ENCODE results near the gene VWA5B2.
A peak's percentile ranks its signal among the peaks of the same experiment; 100 is the strongest.

The VWA5B2 gene

DNA sequence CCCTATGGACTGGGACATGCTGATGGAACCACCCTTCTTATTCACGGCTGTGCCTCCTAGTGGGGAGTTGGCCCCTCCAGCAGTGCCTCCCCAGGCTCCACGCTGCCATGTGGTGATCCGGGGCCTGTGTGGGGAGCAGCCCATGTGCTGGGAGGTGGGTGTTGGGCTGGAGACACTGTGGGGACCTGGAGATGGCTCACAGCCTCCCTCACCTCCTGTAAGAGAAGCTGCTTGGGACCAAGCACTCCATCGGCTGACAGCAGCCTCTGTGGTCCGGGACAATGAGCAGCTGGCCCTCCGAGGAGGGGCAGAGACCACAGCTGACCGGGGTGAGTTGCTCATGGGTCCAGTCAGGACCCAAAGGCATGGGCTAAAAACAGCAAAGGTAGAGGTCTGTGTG is 10.3 kb downstream of the VWA5B2 start:
- DNase-seq (ENCODE audit: low read depth): no peak
- H3K4me3 ChIP-seq (ENCODE audit: low read depth, low read length): no peak overlapping the region

DNA sequence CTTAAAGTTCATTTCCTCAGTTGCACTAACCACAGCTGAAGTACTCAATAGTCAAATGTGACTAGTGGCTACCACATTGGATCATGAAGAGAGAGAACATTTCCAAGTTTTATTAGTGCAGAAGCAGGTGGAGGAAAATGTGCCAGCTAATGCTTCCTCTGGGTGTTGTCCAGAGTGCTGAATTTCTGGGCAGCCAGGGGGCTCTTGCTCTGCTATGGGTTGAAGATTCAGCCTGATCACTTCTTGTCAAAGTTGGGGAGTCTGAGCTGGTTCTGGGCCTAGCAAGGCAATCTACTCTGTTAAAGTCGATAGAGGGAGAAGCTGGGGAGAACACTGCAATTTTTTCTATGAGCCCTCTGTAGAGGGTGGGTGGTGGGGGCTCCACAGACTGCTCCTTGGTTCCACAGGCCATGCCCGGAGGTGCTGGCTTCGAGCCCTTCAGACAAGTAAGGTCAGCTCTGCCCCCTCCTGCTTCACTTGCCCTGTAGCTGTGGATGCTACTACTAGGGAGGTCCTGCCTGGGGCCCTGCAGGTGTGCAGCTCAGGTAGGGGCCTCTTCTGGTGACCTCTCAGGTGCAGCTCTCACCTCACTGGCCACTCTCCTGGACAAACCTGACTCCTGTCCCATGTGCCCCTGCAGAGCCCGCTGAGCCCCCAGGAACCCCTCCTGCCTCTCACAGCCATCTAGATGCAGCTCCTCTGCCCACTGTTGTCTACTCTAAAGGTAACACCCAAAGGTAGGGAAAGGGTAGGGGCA is 11.2 kb downstream of the VWA5B2 start:
- H3K4me3 ChIP-seq (ENCODE audit: low read depth, low read length): no peak overlapping the region
- DNase-seq (ENCODE audit: low read depth): no peak

DNA sequence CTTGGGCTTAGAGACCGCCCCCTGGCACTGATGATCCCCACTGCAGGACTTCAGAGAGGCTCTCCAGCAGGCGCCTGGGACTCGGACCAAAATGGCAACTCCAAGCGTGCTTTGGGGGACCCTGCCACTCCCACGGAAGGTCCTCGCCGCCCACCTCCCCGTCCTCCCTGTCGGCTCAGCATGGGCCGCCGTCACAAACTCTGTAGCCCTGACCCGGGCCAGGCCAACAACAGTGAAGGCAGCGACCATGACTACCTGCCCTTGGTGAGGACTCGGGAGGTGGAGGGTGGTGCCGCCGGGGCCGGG is 11.7 kb downstream of the VWA5B2 start:
- DNase-seq (ENCODE audit: low read depth): no peak
- H3K4me3 ChIP-seq (ENCODE audit: low read depth, low read length): no peak overlapping the region

- DNase-seq (ENCODE audit: low read depth): no peak
- H3K4me3 ChIP-seq (ENCODE audit: low read depth, low read length): no peak overlapping the region
These were observed 12.3 kb downstream of the VWA5B2 start for GRCh38 chr3:184241447-184242296.

- no peak overlapping the region for H3K4me3 ChIP-seq (ENCODE audit: low read depth, low read length)
- DNase-seq (ENCODE audit: low read depth): no peak
These were observed 12.9 kb downstream of the VWA5B2 start for GRCh38 chr3:184242297-184242685.

- H3K4me3 ChIP-seq (ENCODE audit: low read depth, low read length): peak within 1 kb of the TSS; percentile 86
- DNase-seq (ENCODE audit: low read depth): peak; percentile 60
These were observed 19.3 kb downstream of the VWA5B2 start, which contains the start of gene ALG3 for GRCh38 chr3:184248454-184249411. Gene ALG3 (minus strand): TSS chr3:184248962. CDS start chr3:184248940, 22 bp downstream.

GRCh38 chr3:184249412-184250166 is 20.2 kb downstream of the VWA5B2 start, which contains the start of gene EEF1AKMT4:
Gene EEF1AKMT4 (plus strand): TSS chr3:184249672. CDS start chr3:184249695, 23 bp downstream.
- peak; percentile 95 for DNase-seq (ENCODE audit: low read depth)
- H3K4me3 ChIP-seq (ENCODE audit: low read depth, low read length): peak within 1 kb of the TSS; percentile 86

- peak overlapping the region; percentile 86 for H3K4me3 ChIP-seq (ENCODE audit: low read depth, low read length)
- no peak for DNase-seq (ENCODE audit: low read depth)
These were observed 20.9 kb downstream of the VWA5B2 start for GRCh38 chr3:184250167-184250828.

- no peak for DNase-seq (ENCODE audit: low read depth)
- H3K4me3 ChIP-seq (ENCODE audit: low read depth, low read length): no peak overlapping the region
These were observed 26.1 kb downstream of the VWA5B2 start for GRCh38 chr3:184255291-184256039.

DNA sequence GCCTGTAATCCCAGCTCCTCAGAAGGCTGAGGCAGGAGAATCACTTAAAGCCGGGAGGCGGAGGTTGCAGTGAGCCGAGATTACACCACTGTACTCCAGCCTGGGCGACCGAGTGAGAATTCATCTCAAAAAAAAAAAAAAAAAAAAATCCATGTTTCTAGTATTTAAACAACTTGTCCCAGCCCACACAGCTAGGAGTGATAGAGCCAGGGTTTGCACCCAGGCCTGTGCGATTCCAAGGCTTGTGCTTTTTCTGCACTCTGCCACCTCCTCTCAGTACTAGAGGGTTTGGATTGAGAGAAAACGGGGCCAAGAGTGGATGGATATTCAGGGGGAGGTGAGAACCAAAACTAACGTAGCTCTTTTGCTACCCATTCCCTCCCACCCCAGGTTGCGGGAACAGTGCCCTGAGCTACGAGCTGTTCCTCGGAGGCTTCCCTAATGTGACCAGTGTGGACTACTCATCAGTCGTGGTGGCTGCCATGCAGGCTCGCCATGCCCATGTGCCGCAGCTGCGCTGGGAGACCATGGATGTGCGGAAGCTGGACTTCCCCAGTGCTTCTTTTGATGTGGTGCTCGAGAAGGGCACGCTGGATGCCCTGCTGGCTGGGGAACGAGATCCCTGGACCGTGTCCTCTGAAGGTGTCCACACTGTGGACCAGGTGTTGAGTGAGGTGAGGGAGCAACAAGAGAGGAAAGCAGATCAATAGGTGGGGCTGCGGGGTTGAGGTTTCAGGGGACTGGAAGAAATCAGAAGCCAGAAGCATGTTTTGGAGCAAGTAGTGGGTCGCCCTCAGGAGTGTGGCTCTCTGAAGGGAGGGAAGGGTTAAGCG is 27.9 kb downstream of the VWA5B2 start:
- no peak for DNase-seq (ENCODE audit: low read depth)
- H3K4me3 ChIP-seq (ENCODE audit: low read depth, low read length): no peak overlapping the region

- H3K4me3 ChIP-seq (ENCODE audit: low read depth, low read length): no peak overlapping the region
- DNase-seq (ENCODE audit: low read depth): no peak
These were observed 29.5 kb downstream of the VWA5B2 start for GRCh38 chr3:184258926-184259325.

GRCh38 chr3:184259396-184259877 is 30.1 kb downstream of the VWA5B2 start:
- no peak for DNase-seq (ENCODE audit: low read depth)

GRCh38 chr3:184259878-184260723 is 30.7 kb downstream of the VWA5B2 start:
- DNase-seq (ENCODE audit: low read depth): no peak
- peak overlapping the region; percentile 51 for H3K4me3 ChIP-seq (ENCODE audit: low read depth, low read length)

More at GRCh38 chr3:184259396-184259877, 30.1 kb downstream of the VWA5B2 start:
- no peak overlapping the region for H3K4me3 ChIP-seq (ENCODE audit: low read depth, low read length)

GRCh38 chr3:184260724-184261269 is 31.4 kb downstream of the VWA5B2 start:
- DNase-seq (ENCODE audit: low read depth): no peak
- H3K4me3 ChIP-seq (ENCODE audit: low read depth, low read length): peak overlapping the region; percentile 51

GRCh38 chr3:184261270-184261853 is 32.0 kb downstream of the VWA5B2 start, which contains the start of gene CAMK2N2:
Gene CAMK2N2 (minus strand): TSS chr3:184261553. CDS start chr3:184261285, 268 bp downstream.
- H3K4me3 ChIP-seq (ENCODE audit: low read depth, low read length): peak within 1 kb of the TSS; percentile 51
- DNase-seq (ENCODE audit: low read depth): no peak
